Measurements from ENCODE around the gene SCYGR8.

DNA sequence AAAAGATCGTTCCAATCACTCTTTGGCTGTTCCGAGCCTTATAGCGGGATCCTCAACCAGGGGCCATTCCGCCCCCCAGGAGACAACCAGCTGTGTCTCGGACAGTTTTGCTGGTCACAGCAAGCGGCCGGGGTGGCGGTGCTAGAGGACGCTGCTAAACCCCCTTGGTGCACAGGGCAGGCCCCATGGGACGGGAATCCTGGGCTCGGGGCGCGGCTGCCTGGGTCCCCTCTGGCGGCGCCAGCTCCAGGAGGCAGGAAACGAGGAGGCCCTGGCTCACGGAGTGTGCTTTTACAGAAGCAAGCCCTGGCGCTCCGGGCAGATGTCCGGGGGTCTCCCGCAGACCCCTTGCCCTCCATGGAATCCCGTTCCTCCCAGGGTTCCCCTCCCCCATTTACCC lies 22.1 kb downstream of the SCYGR8 start:
- no peak for TF ChIP-seq CTCF (IDR thresholded peaks at IDR 0.05)
- TF ChIP-seq POLR2A (IDR thresholded peaks at IDR 0.05), result no peak
